ENCODE data around the gene REN.

REN gene

GRCh38 chr1:204146965-204147364, 19.2 kb downstream of the REN start:
- no peak overlapping the region for H3K4me3 Mint-ChIP-seq
- H3K27ac Mint-ChIP-seq, result no peak overlapping the region
- H3K36me3 Mint-ChIP-seq (ENCODE audit: low read depth), result no peaks in the 10 kb centered on the region
- TF ChIP-seq, protein P1, sequence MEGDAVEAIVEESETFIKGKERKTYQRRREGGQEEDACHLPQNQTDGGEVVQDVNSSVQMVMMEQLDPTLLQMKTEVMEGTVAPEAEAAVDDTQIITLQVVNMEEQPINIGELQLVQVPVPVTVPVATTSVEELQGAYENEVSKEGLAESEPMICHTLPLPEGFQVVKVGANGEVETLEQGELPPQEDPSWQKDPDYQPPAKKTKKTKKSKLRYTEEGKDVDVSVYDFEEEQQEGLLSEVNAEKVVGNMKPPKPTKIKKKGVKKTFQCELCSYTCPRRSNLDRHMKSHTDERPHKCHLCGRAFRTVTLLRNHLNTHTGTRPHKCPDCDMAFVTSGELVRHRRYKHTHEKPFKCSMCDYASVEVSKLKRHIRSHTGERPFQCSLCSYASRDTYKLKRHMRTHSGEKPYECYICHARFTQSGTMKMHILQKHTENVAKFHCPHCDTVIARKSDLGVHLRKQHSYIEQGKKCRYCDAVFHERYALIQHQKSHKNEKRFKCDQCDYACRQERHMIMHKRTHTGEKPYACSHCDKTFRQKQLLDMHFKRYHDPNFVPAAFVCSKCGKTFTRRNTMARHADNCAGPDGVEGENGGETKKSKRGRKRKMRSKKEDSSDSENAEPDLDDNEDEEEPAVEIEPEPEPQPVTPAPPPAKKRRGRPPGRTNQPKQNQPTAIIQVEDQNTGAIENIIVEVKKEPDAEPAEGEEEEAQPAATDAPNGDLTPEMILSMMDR (IDR thresholded peaks at IDR 0.05), result no peak
- peaks cover 29% of the 10 kb centered on the region for H3K27me3 Mint-ChIP-seq (ENCODE audit: low read depth, poor library complexity)
- H3K9me3 Mint-ChIP-seq, result no peaks in the 10 kb centered on the region
- DNase-seq, result no peak
- H3K4me1 Mint-ChIP-seq, result peaks cover 14% of the 10 kb centered on the region

DNA sequence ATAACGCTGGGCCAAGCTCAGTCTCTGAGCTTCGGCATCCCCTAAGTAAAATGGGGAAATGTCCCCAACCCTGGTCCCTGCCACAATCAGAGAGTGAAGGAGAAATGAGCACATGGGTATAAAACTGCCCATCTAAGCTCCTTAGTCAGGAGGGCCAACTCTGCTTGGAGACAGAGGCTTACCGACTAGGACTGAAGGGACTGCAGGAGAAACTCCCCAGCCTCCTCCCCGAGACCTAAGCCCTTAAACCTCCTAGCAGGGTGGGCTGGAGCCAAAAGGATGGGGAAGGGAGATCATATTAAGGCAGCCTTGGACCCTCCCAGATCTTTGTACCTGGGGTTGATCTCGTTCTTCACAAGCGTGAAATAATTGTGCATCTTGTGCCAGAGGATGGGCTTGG, 19.8 kb downstream of the REN start:
- DNase-seq, result no peak
- Mint-ChIP-seq H3K4me1 (peaks cover 18% of the 10 kb centered on the region), H3K27ac (no peak overlapping the region), H3K4me3 (no peak overlapping the region), H3K27me3 (ENCODE audit: low read depth, poor library complexity) (peaks cover 29% of the 10 kb centered on the region), H3K36me3 (ENCODE audit: low read depth) (no peaks in the 10 kb centered on the region), H3K9me3 (no peaks in the 10 kb centered on the region)
- TF ChIP-seq, protein P1 (IDR thresholded peaks at IDR 0.05), result no peak

- no peaks in the 10 kb centered on the region for H3K36me3 Mint-ChIP-seq (ENCODE audit: low read depth)
- H3K4me1 Mint-ChIP-seq, result peaks cover 13% of the 10 kb centered on the region
- no peak for DNase-seq
- no peak overlapping the region for H3K4me3 Mint-ChIP-seq
- peaks cover 22% of the 10 kb centered on the region for H3K27me3 Mint-ChIP-seq (ENCODE audit: low read depth, poor library complexity)
- no peak overlapping the region for H3K27ac Mint-ChIP-seq
- H3K9me3 Mint-ChIP-seq, result no peaks in the 10 kb centered on the region
- TF ChIP-seq, protein P1 (IDR thresholded peaks at IDR 0.05), result no peak
These were observed 21.1 kb downstream of the REN start for GRCh38 chr1:204145033-204145504.

DNA sequence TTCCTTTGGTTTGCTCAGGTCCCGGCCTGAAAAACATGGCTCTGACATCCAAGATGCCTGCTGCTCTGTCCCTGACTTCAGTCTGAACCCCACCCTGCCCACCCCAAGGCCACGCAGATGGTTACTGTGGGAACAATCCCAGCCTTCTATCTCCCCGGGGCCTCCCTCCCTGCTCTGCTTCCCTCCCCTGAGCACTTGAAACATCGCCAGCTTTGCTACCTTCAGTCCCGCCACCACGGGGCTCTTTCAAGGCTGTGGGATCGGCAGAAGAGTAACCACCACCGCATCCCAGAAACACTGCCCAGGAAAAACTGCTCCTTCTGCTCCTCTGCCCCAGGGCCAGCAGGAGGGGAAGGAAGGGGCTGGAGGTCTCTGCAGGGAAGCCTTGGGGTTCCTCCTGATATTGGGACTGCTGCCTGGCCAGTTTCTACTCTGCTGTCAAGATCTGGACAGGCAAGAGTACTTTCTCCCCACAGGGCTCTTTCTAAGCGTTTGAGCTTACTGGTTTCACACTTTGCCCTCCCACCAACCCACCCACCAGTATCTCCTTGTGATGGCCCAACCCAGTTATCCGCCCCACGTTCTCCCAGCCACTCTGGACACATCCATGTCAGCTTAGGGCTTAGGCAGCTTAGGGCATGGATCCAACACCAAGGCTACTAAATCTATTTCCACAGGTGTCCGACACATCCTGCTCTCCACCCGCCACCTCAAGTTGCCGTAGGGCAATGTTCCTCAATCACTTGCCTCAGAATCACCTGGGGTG, 22.7 kb downstream of the REN start:
- Mint-ChIP-seq H3K4me1 (peaks cover 9% of the 10 kb centered on the region), H3K36me3 (ENCODE audit: low read depth) (no peaks in the 10 kb centered on the region), H3K9me3 (no peaks in the 10 kb centered on the region), H3K27ac (no peak overlapping the region), H3K27me3 (ENCODE audit: low read depth, poor library complexity) (peaks cover 9% of the 10 kb centered on the region), H3K4me3 (no peak overlapping the region)
- no peak for DNase-seq
- TF ChIP-seq, protein P1 (IDR thresholded peaks at IDR 0.05), result no peak

DNA sequence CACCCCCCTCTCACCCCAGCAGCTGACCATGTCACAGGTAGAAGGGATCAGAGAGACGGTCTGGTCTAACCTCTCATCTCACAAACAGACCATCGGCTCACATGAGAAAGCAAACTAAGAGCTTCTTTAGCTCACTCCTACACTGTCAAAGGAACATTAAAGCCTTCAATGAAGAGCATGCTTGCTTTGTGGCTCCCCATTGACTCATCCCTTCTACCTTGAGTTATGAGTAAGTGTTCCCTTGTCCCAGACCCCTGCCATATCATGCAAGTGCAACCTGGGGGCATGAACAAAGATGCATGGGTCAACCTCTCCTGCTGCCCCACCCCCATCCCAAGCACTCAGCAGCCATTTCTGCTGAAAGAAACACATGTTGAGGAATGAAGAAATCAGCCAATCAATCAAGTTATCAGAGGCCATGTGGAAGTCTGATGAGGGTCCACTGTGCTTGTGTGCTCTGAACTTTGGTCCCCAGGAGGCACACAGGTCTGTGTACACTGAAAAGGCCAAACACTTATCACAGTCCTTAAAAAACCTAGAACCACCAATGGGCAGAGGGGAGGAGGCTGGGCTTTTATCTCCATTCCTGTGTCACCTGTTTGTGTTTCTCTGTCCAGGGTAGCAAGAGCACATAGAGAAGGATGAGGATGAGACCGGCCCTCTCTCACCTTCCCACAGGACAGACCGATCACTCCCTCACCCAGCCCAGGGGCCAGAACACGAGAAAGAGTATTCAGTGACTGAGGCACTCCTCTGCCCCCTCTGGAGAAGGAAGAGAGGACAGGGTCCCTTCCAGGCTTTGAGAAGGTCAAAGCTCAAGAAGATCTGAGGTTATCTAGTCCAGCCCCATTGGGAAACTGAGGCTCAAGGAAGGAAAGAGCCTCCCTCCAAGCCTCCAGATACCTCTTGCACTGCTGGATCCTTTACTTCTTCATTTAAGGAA, 23.8 kb downstream of the REN start:
- no peak for DNase-seq
- H3K9me3 Mint-ChIP-seq, result no peaks in the 10 kb centered on the region
- H3K27me3 Mint-ChIP-seq (ENCODE audit: low read depth, poor library complexity), result peaks cover 9% of the 10 kb centered on the region
- TF ChIP-seq, protein P1 (IDR thresholded peaks at IDR 0.05), result no peak
- H3K4me3 Mint-ChIP-seq, result no peak overlapping the region
- H3K4me1 Mint-ChIP-seq, result peaks cover 9% of the 10 kb centered on the region
- H3K36me3 Mint-ChIP-seq (ENCODE audit: low read depth), result no peaks in the 10 kb centered on the region
- no peak overlapping the region for H3K27ac Mint-ChIP-seq
